GM12878 (cell line): ENCODE results near the gene ARHGEF38. TPM values are rescaled to one million over a fixed set of nuclear protein-coding genes. Genes with fewer than 3 reads are reported as not detected.

Source experiments
- ATAC-seq: fragments of 200-7000 bp; cut with Tn5 transposase; 3 replicates; pipeline ENCODE4 v1.9.1; 2020; ENCODE audit warnings: mild to moderate bottlenecking, moderate library complexity
- BruUV-seq: library from RNA; stranded (reverse); fragments of 400-500 nt; replicated peaks from 2 replicates; lab custom pipeline; 2021; lab: Mats Ljungman, UMichigan
- CTCF ChIA-PET: fragments of 300-600 bp; sonication (Branson Sonifier 250); formaldehyde crosslinking; extraction: SDS; loops from one replicate; lab custom pipeline; 2021; ENCODE audit warnings: inconsistent platforms; lab: Yijun Ruan, JAX
- POLR2A ChIA-PET: fragments of 350-600 bp; formaldehyde crosslinking; extraction: SDS; loops from one replicate; lab custom pipeline; 2021; ENCODE audit warnings: inconsistent platforms; lab: Charles Lee
- RAD21 ChIA-PET: fragments of 300-600 bp; sonication (Branson Sonifier 250); formaldehyde crosslinking; loops from one replicate; lab custom pipeline; 2023; ENCODE audit warnings: antibody characterized with exemption; ENCODE audit not compliant: unreplicated experiment; lab: Charles Lee
- SMC1A ChIA-PET: fragments of 300-600 bp; sonication (Branson Sonifier 250); formaldehyde crosslinking; loops from one replicate; lab custom pipeline; 2023; ENCODE audit not compliant: unreplicated experiment, uncharacterized antibody; lab: Charles Lee
- DNase-seq: peaks from one replicate; pipeline ENCODE4 v3.0.0-alpha.2; 2011; ENCODE audit warnings: low read depth, low spot score
- FAIRE-seq: peaks from 3 replicates; lab custom pipeline; 2011; peaks lifted over from hg19 to GRCh38; lab: Jason Lieb, UNC
- H2AFZ ChIP-seq: 2 replicates; pipeline ENCODE4 v1.6.0; 2011; ENCODE audit warnings: low read depth, low read length, control low read depth; ENCODE audit not compliant: control insufficient read depth
- H3K27ac ChIP-seq: 2 replicates; pipeline ENCODE4 v1.5.1; 2011; ENCODE audit warnings: control low read depth; ENCODE audit not compliant: control insufficient read depth, insufficient read depth
- H3K27me3 ChIP-seq, 2 experiments: replicated peaks in 1 of 2; 2 replicates each; pipeline versions ENCODE4 v1.6.0 to v1.6.1; 2011; ENCODE audit warnings: low read length in 1 of 2; ENCODE audit not compliant: control insufficient read depth in 2 of 2, insufficient read depth in 2 of 2
- H3K36me3 ChIP-seq, 2 experiments: 2 replicates each; pipeline ENCODE4 v1.5.1; 2011; ENCODE audit warnings: low read length in 1 of 2; ENCODE audit not compliant: control insufficient read depth in 2 of 2, insufficient read depth in 2 of 2
- H3K4me1 ChIP-seq: 2 replicates; pipeline ENCODE4 v1.6.1; 2011; ENCODE audit warnings: mild to moderate bottlenecking, low read length, moderate library complexity, mixed read lengths; ENCODE audit not compliant: control insufficient read depth, insufficient read depth
- H3K4me2 ChIP-seq: 2 replicates; pipeline ENCODE4 v1.6.0; 2011; ENCODE audit warnings: control low read depth; ENCODE audit not compliant: control insufficient read depth, insufficient read depth
- H3K4me3 ChIP-seq: fragments of 200-600 bp; sonication (generic); 2 replicates; pipeline ENCODE4 v1.5.1; 2016
- H3K79me2 ChIP-seq: 2 replicates; pipeline ENCODE4 v1.6.0; 2011; ENCODE audit warnings: low read length; ENCODE audit not compliant: control insufficient read depth, insufficient read depth
- H3K9ac ChIP-seq: 2 replicates; pipeline ENCODE4 v1.8.0; 2011; ENCODE audit warnings: low read length, control low read depth, mixed read lengths; ENCODE audit not compliant: control insufficient read depth, insufficient read depth
- H3K9me3 ChIP-seq: replicated peaks from 3 replicates; pipeline ENCODE4 v1.5.1; 2011; ENCODE audit warnings: mild to moderate bottlenecking, low read length; ENCODE audit not compliant: control insufficient read depth, insufficient read depth
- H4K20me1 ChIP-seq: 2 replicates; pipeline ENCODE4 v1.6.0; 2011; ENCODE audit not compliant: control insufficient read depth, insufficient read depth
- BRCA1 ChIP-seq: IDR thresholded peaks from 2 replicates; pipeline ENCODE4 v1.6.1; 2011; ENCODE audit warnings: low read depth, low read length, improper control_type of control experiment
- EP300 ChIP-seq, 2 experiments: fragments of 150-350 bp in 1 of 2; IDR thresholded peaks; 2 replicates each; pipeline ENCODE4 v1.6.1; 2011 to 2012; ENCODE audit warnings: low read depth in 2 of 2, low read length in 2 of 2, borderline replicate concordance in 1 of 2, improper control_type of control experiment in 1 of 2, inconsistent platforms in 1 of 2; ENCODE audit not compliant: control insufficient read depth in 1 of 2
- GABPA ChIP-seq: IDR thresholded peaks from 2 replicates; pipeline ENCODE4 v1.6.1; 2014; ENCODE audit warnings: antibody characterized with exemption, low read depth, mild to moderate bottlenecking, inconsistent platforms
- HDAC2 ChIP-seq: fragments of 200-600 bp; sonication (generic); IDR thresholded peaks from 2 replicates; pipeline ENCODE4 v1.6.1; 2017
- HDAC6 ChIP-seq: fragments of 200-600 bp; sonication (generic); IDR thresholded peaks from one replicate; pipeline ENCODE4 v1.8.0; 2017; ENCODE audit warnings: antibody characterized with exemption; ENCODE audit not compliant: unreplicated experiment
- NRF1 ChIP-seq: conservative IDR thresholded peaks from 2 replicates; pipeline ENCODE4 v1.6.1; 2011; ENCODE audit warnings: mild to moderate bottlenecking, low read depth, low read length, improper control_type of control experiment
- POLR2A ChIP-seq: IDR thresholded peaks from 2 replicates; pipeline ENCODE4 v1.6.1; 2011; ENCODE audit warnings: low read depth, mild to moderate bottlenecking, low read length
- RAD21 ChIP-seq: IDR thresholded peaks from 2 replicates; pipeline ENCODE4 v1.6.1; 2011; ENCODE audit warnings: mild to moderate bottlenecking, low read depth, low read length, moderate library complexity; ENCODE audit not compliant: insufficient read depth
- SIX5 ChIP-seq: IDR thresholded peaks from 2 replicates; pipeline ENCODE4 v1.6.1; 2011; ENCODE audit warnings: mild to moderate bottlenecking, low read depth, low read length, moderate library complexity; ENCODE audit not compliant: severe bottlenecking
- SREBF2 ChIP-seq: IDR thresholded peaks from 2 replicates; pipeline ENCODE4 v1.6.1; 2012; ENCODE audit warnings: mild to moderate bottlenecking, low read length
- SUZ12 ChIP-seq: fragments of 200-600 bp; sonication (generic); IDR thresholded peaks from one replicate; pipeline ENCODE4 v1.6.1; 2018; ENCODE audit warnings: antibody characterized with exemption, mild to moderate bottlenecking; ENCODE audit not compliant: unreplicated experiment
- WRNIP1 ChIP-seq: IDR thresholded peaks from 2 replicates; pipeline ENCODE4 v1.6.1; 2011; ENCODE audit warnings: low read depth, low read length, improper control_type of control experiment, borderline replicate concordance
- ZNF384 ChIP-seq: IDR thresholded peaks from 2 replicates; pipeline ENCODE4 v1.6.1; 2012; ENCODE audit warnings: low read depth, mild to moderate bottlenecking, low read length, improper control_type of control experiment, borderline replicate concordance
- ZSCAN29 ChIP-seq: fragments of 450-650 bp; IDR thresholded peaks from 2 replicates; pipeline ENCODE4 v1.6.1; 2017; ENCODE audit warnings: mild to moderate bottlenecking, moderate library complexity
- WGBS: methylation state at CpG from one replicate; pipeline ENCODE4 v1.1.6; 2016; ENCODE audit warnings: low lambda C conversion rate; ENCODE audit not compliant: insufficient replicate concordance, insufficient coverage; ENCODE audit errors: missing lambda C conversion rate; 5-methylcytosine and 5-hydroxymethylcytosine counted together
- in situ Hi-C: fragments of 300-500 bp; cut with MboI; formaldehyde crosslinking; loops from 9 replicates; pipeline ENCODE4 v1.14.3; 2018; ENCODE audit warnings: mixed read lengths
- intact Hi-C: fragments of 100-400 bp; cut with micrococcal nuclease; formaldehyde crosslinking; loops from one replicate; pipeline ENCODE4 v1.14.2; 2022; ENCODE audit not compliant: unreplicated experiment
- polyA plus RNA-seq, 11 experiments: library from polyadenylated mRNA; depleted of rRNA in 4 of 11; unstranded in 6 of 11; stranded (reverse) in 5 of 11; fragments of >200 nt; fragmentation: Nextera tagmentation in 4 of 11; fragmentation: Illumina TruSeq in 1 of 11; extraction: Ambion mirVana in 4 of 11; extraction: Trizol in 1 of 11; gene quantifications; 1 replicate in 1 of 11; 2 replicates in 10 of 11; pipeline versions ENCODE4 v1.2.1 to v1.2.3, GENCODE V29; 2011 to 2016; ENCODE audit warnings: inconsistent platforms in 2 of 11, missing spikeins in 2 of 11, low read depth in 1 of 11
- total RNA-seq, 4 experiments: library from RNA; depleted of rRNA in 3 of 4; stranded (reverse); fragments of >200 nt in 3 of 4; fragmentation: Illumina TruSeq in 1 of 4; extraction: Trizol in 1 of 4; gene quantifications; 2 replicates each; pipeline versions ENCODE4 v1.2.1 to v1.2.3, GENCODE V29; 2013 to 2021
- TF ChIP-seq, protein P1 (sequence below): IDR thresholded peaks from 2 replicates; pipeline ENCODE4 v1.6.1; 2012; ENCODE audit warnings: improper control_type of control experiment, low read depth, low read length; ENCODE audit not compliant: insufficient replicate concordance

ARHGEF38 gene
- total and polyA plus RNA-seq, 10 of the 15 experiments (the other 5 are each of a cell fraction or from before 2014, with no cell fraction given): 0.01 to 1.1 (median 0.09) TPM; not detected in 2

- ATAC-seq (no peak), DNase-seq (no peak), FAIRE-seq (no peak)
- no peaks in the 10 kb centered on the region for H3K27me3 ChIP-seq
- WGBS: 53% methylated on average over 3 of the region's 3 CpGs
- no peaks in the 10 kb centered on the region for H4K20me1 ChIP-seq
- CTCF ChIA-PET: interaction anchor here (0.7 to 1.6 kb wide), 3 partner anchors 10 to 799 kb away, joined by 3 to 4 read pairs (median 3); no protein-coding TSS in a partner anchor
- RAD21 ChIA-PET: no interaction called here
- H3K27ac ChIP-seq: no peak overlapping the region
- POLR2A ChIA-PET: no interaction called here
- SMC1A ChIA-PET: interaction anchor here (0.5 to 1.2 kb wide), 4 partner anchors 11 to 25 kb away, joined by 3 to 5 read pairs (median 3); no protein-coding TSS in a partner anchor
- no peak overlapping the region for H3K4me2 ChIP-seq
- H3K79me2 ChIP-seq: no peaks in the 10 kb centered on the region
- BruUV-seq: no TSS peak
- TF ChIP-seq SUZ12 (no peak), HDAC2 (no peak), EP300 (IDR thresholded peaks at IDR 0.05; ENCODE audit: borderline replicate concordance in 1 of 2, control insufficient read depth in 1 of 2, low read depth in 2 of 2, low read length in 2 of 2) (no peak), GABPA (no peak), SREBF2 (no peak), HDAC6 (no peak), ZNF384 (no peak), NRF1 (no peak), POLR2A (no peak), RAD21 (no peak), WRNIP1 (no peak), ZSCAN29 (no peak), SIX5 (no peak), BRCA1 (no peak)
- TF ChIP-seq, protein P1, sequence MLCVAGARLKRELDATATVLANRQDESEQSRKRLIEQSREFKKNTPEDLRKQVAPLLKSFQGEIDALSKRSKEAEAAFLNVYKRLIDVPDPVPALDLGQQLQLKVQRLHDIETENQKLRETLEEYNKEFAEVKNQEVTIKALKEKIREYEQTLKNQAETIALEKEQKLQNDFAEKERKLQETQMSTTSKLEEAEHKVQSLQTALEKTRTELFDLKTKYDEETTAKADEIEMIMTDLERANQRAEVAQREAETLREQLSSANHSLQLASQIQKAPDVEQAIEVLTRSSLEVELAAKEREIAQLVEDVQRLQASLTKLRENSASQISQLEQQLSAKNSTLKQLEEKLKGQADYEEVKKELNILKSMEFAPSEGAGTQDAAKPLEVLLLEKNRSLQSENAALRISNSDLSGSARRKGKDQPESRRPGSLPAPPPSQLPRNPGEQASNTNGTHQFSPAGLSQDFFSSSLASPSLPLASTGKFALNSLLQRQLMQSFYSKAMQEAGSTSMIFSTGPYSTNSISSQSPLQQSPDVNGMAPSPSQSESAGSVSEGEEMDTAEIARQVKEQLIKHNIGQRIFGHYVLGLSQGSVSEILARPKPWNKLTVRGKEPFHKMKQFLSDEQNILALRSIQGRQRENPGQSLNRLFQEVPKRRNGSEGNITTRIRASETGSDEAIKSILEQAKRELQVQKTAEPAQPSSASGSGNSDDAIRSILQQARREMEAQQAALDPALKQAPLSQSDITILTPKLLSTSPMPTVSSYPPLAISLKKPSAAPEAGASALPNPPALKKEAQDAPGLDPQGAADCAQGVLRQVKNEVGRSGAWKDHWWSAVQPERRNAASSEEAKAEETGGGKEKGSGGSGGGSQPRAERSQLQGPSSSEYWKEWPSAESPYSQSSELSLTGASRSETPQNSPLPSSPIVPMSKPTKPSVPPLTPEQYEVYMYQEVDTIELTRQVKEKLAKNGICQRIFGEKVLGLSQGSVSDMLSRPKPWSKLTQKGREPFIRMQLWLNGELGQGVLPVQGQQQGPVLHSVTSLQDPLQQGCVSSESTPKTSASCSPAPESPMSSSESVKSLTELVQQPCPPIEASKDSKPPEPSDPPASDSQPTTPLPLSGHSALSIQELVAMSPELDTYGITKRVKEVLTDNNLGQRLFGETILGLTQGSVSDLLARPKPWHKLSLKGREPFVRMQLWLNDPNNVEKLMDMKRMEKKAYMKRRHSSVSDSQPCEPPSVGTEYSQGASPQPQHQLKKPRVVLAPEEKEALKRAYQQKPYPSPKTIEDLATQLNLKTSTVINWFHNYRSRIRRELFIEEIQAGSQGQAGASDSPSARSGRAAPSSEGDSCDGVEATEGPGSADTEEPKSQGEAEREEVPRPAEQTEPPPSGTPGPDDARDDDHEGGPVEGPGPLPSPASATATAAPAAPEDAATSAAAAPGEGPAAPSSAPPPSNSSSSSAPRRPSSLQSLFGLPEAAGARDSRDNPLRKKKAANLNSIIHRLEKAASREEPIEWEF: no peak
- H3K36me3 ChIP-seq: no peaks in the 10 kb centered on the region
- H3K9ac ChIP-seq: no peak overlapping the region
- intact Hi-C loops: no loop called here
- no peaks in the 10 kb centered on the region for H3K9me3 ChIP-seq
- H3K4me3 ChIP-seq: no peak overlapping the region
- no peaks in the 10 kb centered on the region for H3K4me1 ChIP-seq
- H2AFZ ChIP-seq: no peak overlapping the region
- in situ Hi-C loops: no loop called here
Observed at GRCh38 chr4:105569057-105569865, 16.8 kb downstream of the ARHGEF38 start.
